Neural cell (in vitro differentiated cells): ENCODE measurements around the gene SH3GL3. TPM values are rescaled to one million over a fixed set of nuclear protein-coding genes. Genes with fewer than 3 reads are reported as not detected.

Source experiments
- H2AFZ ChIP-seq: fragments of 200-600, 300-800 bp; sonication (generic), shearing (Covaris generic); 2 replicates; pipeline ENCODE4 v1.6.0; 2014; ENCODE audit warnings: low read depth, mild to moderate bottlenecking, antibody characterized with exemption, low read length, moderate library complexity
- H3F3A ChIP-seq: fragments of 200-600 bp; shearing (Covaris generic); 2 replicates; pipeline ENCODE4 v1.6.1; 2016; ENCODE audit warnings: mild to moderate bottlenecking, moderate library complexity, mixed read lengths, antibody characterized with exemption, low read length; ENCODE audit not compliant: insufficient read depth, poor library complexity, severe bottlenecking
- H3K27ac ChIP-seq: fragments of 200-600, 300-800 bp; sonication (generic), shearing (Covaris generic); 2 replicates; pipeline ENCODE4 v1.5.1; 2014; ENCODE audit warnings: mild to moderate bottlenecking, low read length, moderate library complexity
- H3K27me3 ChIP-seq: fragments of 300-800, 200-600 bp; sonication (generic), shearing (Covaris generic); 2 replicates; pipeline ENCODE4 v1.6.0; 2014; ENCODE audit warnings: mild to moderate bottlenecking, low read depth, low read length, moderate library complexity; ENCODE audit not compliant: insufficient read depth
- H3K36me3 ChIP-seq: fragments of 300-800, 200-600 bp; sonication (generic), shearing (Covaris generic); 2 replicates; pipeline ENCODE4 v1.5.1; 2014; ENCODE audit warnings: mild to moderate bottlenecking, antibody characterized with exemption, low read length, moderate library complexity; ENCODE audit not compliant: insufficient read depth
- H3K4me2 ChIP-seq: fragments of 300-800, 200-600 bp; sonication (generic), shearing (Covaris generic); 2 replicates; pipeline ENCODE4 v1.6.0; 2014; ENCODE audit warnings: mild to moderate bottlenecking, low read length
- H3K4me3 ChIP-seq: fragments of 300-800, 200-600 bp; sonication (generic), shearing (Covaris generic); 2 replicates; pipeline ENCODE4 v1.5.1; 2014; ENCODE audit warnings: mild to moderate bottlenecking, low read length, moderate library complexity
- H3K79me2 ChIP-seq: fragments of 200-600 bp; shearing (Covaris generic); replicated peaks from 2 replicates; pipeline ENCODE4 v1.6.0; 2014; ENCODE audit warnings: mild to moderate bottlenecking, low read length, moderate library complexity; ENCODE audit not compliant: insufficient read depth
- H3K9ac ChIP-seq: fragments of 300-800, 200-600 bp; sonication (generic), shearing (Covaris generic); 2 replicates; pipeline ENCODE4 v1.6.1; 2016; ENCODE audit warnings: mild to moderate bottlenecking, low read length, mixed read lengths
- H3K9me2 ChIP-seq: fragments of 200-600 bp; shearing (Covaris generic); 2 replicates; pipeline ENCODE4 v1.6.1; 2016; ENCODE audit warnings: mild to moderate bottlenecking, low read length, mixed read lengths; ENCODE audit not compliant: insufficient read depth
- H3K9me3 ChIP-seq: fragments of 200-600, 300-800 bp; sonication (generic), shearing (Covaris generic); 2 replicates; pipeline ENCODE4 v1.6.1; 2016; ENCODE audit warnings: mild to moderate bottlenecking, mixed run types, low read length, moderate library complexity, mixed read lengths
- H4K20me1 ChIP-seq: fragments of 200-600 bp; shearing (Covaris generic); 2 replicates; pipeline ENCODE4 v1.6.1; 2016; ENCODE audit warnings: mild to moderate bottlenecking, mixed run types; ENCODE audit not compliant: insufficient read depth
- EP300 ChIP-seq: fragments of 450-650 bp; conservative IDR thresholded peaks from 2 replicates; pipeline ENCODE4 v1.6.1; 2014; ENCODE audit warnings: antibody characterized with exemption, mild to moderate bottlenecking, moderate library complexity; ENCODE audit not compliant: poor library complexity, severe bottlenecking
- EZH2 ChIP-seq: fragments of 200-600, 300-800 bp; shearing (Covaris generic), sonication (generic); IDR thresholded peaks from 2 replicates; pipeline ENCODE4 v1.6.1; 2014; ENCODE audit warnings: antibody characterized with exemption, low read length, borderline replicate concordance, mild to moderate bottlenecking; ENCODE audit not compliant: insufficient read depth, poor library complexity, severe bottlenecking
- MXI1 ChIP-seq: fragments of 450-650 bp; conservative IDR thresholded peaks from 2 replicates; pipeline ENCODE4 v1.6.1; 2014; ENCODE audit warnings: antibody characterized with exemption, mild to moderate bottlenecking; ENCODE audit not compliant: poor library complexity, severe bottlenecking
- POLR2AphosphoS5 ChIP-seq: IDR thresholded peaks from 2 replicates; pipeline ENCODE4 v1.6.1; 2012
- RAD21 ChIP-seq: fragments of 450-650 bp; conservative IDR thresholded peaks from 2 replicates; pipeline ENCODE4 v1.6.1; 2014; ENCODE audit warnings: antibody characterized with exemption, mild to moderate bottlenecking, moderate library complexity
- SMC3 ChIP-seq: fragments of 450-650 bp; conservative IDR thresholded peaks from 2 replicates; pipeline ENCODE4 v1.6.1; 2014; ENCODE audit warnings: antibody characterized with exemption, mild to moderate bottlenecking, moderate library complexity; ENCODE audit not compliant: poor library complexity
- TAF1 ChIP-seq: IDR thresholded peaks from 2 replicates; pipeline ENCODE4 v1.6.1; 2012; ENCODE audit warnings: low read depth
- polyA plus RNA-seq: library from polyadenylated mRNA; depleted of rRNA; stranded (reverse); fragments of >200 nt; gene quantifications from 2 replicates; pipeline ENCODE4 v1.2.3, GENCODE V29; 2014
- TF ChIP-seq, protein P1 (sequence below): fragments of 450-650 bp; IDR thresholded peaks from 2 replicates; pipeline ENCODE4 v1.5.1; 2014; ENCODE audit warnings: antibody characterized with exemption, mild to moderate bottlenecking, moderate library complexity; ENCODE audit not compliant: poor library complexity, severe bottlenecking
- TF ChIP-seq, protein P2 (sequence below): IDR thresholded peaks from 2 replicates; pipeline ENCODE4 v1.6.1; 2012; ENCODE audit warnings: borderline replicate concordance

The SH3GL3 gene
- polyA plus RNA-seq, 1 donor from 2014 or later, result 104 TPM

- no peak overlapping the region for H3K4me2 ChIP-seq
- H3K27me3 ChIP-seq, result no peaks in the 10 kb centered on the region
- H3K9ac ChIP-seq, result no peak overlapping the region
- H3K9me3 ChIP-seq, result no peaks in the 10 kb centered on the region
- H3K9me2 ChIP-seq, result no peaks in the 10 kb centered on the region
- TF ChIP-seq POLR2AphosphoS5, result no peak
- no peak for TF ChIP-seq RAD21
- no peak for TF ChIP-seq EZH2
- TF ChIP-seq, protein P1, sequence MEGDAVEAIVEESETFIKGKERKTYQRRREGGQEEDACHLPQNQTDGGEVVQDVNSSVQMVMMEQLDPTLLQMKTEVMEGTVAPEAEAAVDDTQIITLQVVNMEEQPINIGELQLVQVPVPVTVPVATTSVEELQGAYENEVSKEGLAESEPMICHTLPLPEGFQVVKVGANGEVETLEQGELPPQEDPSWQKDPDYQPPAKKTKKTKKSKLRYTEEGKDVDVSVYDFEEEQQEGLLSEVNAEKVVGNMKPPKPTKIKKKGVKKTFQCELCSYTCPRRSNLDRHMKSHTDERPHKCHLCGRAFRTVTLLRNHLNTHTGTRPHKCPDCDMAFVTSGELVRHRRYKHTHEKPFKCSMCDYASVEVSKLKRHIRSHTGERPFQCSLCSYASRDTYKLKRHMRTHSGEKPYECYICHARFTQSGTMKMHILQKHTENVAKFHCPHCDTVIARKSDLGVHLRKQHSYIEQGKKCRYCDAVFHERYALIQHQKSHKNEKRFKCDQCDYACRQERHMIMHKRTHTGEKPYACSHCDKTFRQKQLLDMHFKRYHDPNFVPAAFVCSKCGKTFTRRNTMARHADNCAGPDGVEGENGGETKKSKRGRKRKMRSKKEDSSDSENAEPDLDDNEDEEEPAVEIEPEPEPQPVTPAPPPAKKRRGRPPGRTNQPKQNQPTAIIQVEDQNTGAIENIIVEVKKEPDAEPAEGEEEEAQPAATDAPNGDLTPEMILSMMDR, result no peak
- TF ChIP-seq MXI1, result no peak
- no peak for TF ChIP-seq TAF1
- TF ChIP-seq, protein P2, sequence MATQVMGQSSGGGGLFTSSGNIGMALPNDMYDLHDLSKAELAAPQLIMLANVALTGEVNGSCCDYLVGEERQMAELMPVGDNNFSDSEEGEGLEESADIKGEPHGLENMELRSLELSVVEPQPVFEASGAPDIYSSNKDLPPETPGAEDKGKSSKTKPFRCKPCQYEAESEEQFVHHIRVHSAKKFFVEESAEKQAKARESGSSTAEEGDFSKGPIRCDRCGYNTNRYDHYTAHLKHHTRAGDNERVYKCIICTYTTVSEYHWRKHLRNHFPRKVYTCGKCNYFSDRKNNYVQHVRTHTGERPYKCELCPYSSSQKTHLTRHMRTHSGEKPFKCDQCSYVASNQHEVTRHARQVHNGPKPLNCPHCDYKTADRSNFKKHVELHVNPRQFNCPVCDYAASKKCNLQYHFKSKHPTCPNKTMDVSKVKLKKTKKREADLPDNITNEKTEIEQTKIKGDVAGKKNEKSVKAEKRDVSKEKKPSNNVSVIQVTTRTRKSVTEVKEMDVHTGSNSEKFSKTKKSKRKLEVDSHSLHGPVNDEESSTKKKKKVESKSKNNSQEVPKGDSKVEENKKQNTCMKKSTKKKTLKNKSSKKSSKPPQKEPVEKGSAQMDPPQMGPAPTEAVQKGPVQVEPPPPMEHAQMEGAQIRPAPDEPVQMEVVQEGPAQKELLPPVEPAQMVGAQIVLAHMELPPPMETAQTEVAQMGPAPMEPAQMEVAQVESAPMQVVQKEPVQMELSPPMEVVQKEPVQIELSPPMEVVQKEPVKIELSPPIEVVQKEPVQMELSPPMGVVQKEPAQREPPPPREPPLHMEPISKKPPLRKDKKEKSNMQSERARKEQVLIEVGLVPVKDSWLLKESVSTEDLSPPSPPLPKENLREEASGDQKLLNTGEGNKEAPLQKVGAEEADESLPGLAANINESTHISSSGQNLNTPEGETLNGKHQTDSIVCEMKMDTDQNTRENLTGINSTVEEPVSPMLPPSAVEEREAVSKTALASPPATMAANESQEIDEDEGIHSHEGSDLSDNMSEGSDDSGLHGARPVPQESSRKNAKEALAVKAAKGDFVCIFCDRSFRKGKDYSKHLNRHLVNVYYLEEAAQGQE, result no peak
- no peak for TF ChIP-seq EP300
- no peak for TF ChIP-seq SMC3
- no peak overlapping the region for H2AFZ ChIP-seq
- H3K4me3 ChIP-seq, result no peak overlapping the region
- H3K36me3 ChIP-seq, result no peaks in the 10 kb centered on the region
- H3F3A ChIP-seq, result no peaks in the 10 kb centered on the region
- H4K20me1 ChIP-seq, result no peaks in the 10 kb centered on the region
- H3K27ac ChIP-seq, result no peak overlapping the region
- H3K79me2 ChIP-seq, result no peaks in the 10 kb centered on the region
Measured at GRCh38 chr15:83435202-83435601, 11.9 kb upstream of the SH3GL3 start.

DNA sequence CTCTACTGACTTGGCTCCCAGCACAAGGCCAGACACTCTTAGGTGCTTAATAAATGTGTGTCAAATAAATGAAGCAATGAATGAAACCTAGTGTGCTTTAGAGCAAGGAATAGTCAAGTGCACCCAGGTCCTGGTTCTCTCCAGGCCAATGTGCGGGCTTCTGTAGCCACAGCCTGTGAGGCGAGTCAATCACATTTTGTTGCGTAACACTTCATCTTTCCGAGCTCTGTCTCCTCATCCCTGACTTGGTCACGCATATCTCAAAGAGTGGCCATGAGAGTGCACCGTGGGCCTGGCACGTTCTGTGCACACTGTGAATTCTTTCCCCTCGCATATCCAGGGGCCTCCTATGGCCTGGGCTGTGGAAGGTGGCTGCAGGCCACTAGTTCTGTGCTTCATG lies 11.4 kb upstream of the SH3GL3 start:
- H3K4me2 ChIP-seq, result no peak overlapping the region
- H3K9ac ChIP-seq, result no peak overlapping the region
- no peaks in the 10 kb centered on the region for H4K20me1 ChIP-seq
- H3K27ac ChIP-seq, result no peak overlapping the region
- H3K4me3 ChIP-seq, result no peak overlapping the region
- H3K27me3 ChIP-seq, result no peaks in the 10 kb centered on the region
- no peak overlapping the region for H2AFZ ChIP-seq
- H3F3A ChIP-seq, result no peaks in the 10 kb centered on the region
- H3K9me3 ChIP-seq, result no peaks in the 10 kb centered on the region
- TF ChIP-seq POLR2AphosphoS5, result no peak
- no peak for TF ChIP-seq MXI1
- TF ChIP-seq, protein P2, result no peak
- TF ChIP-seq SMC3, result no peak
- no peak for TF ChIP-seq EP300
- TF ChIP-seq EZH2, result no peak
- no peak for TF ChIP-seq TAF1
- no peaks in the 10 kb centered on the region for H3K9me2 ChIP-seq
- H3K36me3 ChIP-seq, result no peaks in the 10 kb centered on the region
- H3K79me2 ChIP-seq, result no peaks in the 10 kb centered on the region
